Measurements from ENCODE around the gene RSBN1.

RSBN1 gene

GRCh38 chr1:113849072-113849471, 36.8 kb upstream of the RSBN1 start:
- Histone ChIP-seq H3K4me1 (ENCODE audit: control insufficient read depth, insufficient read depth, low read length) (no peaks in the 10 kb centered on the region), H3K36me3 (ENCODE audit: control insufficient read depth, insufficient read depth, low read length) (no peaks in the 10 kb centered on the region), H3K4me3 (ENCODE audit: low read length) (no peak overlapping the region), H3K27ac (ENCODE audit: low read depth, low read length) (no peak overlapping the region), H3K9ac (ENCODE audit: low read length) (no peak overlapping the region), H3K27me3 (ENCODE audit: control insufficient read depth, insufficient read depth, low read length) (no peaks in the 10 kb centered on the region)

GRCh38 chr1:113846391-113847035, 34.2 kb upstream of the RSBN1 start:
- Histone ChIP-seq H3K27me3 (ENCODE audit: control insufficient read depth, insufficient read depth, low read length) (no peaks in the 10 kb centered on the region), H3K4me3 (ENCODE audit: low read length) (no peak overlapping the region), H3K4me1 (ENCODE audit: control insufficient read depth, insufficient read depth, low read length) (no peaks in the 10 kb centered on the region), H3K27ac (ENCODE audit: low read depth, low read length) (no peak overlapping the region), H3K36me3 (ENCODE audit: control insufficient read depth, insufficient read depth, low read length) (no peaks in the 10 kb centered on the region), H3K9ac (ENCODE audit: low read length) (no peak overlapping the region)

GRCh38 chr1:113836534-113836933, 24.3 kb upstream of the RSBN1 start:
- Histone ChIP-seq H3K9ac (ENCODE audit: low read length) (no peak overlapping the region), H3K27me3 (ENCODE audit: control insufficient read depth, insufficient read depth, low read length) (no peaks in the 10 kb centered on the region), H3K4me3 (ENCODE audit: low read length) (no peak overlapping the region), H3K36me3 (ENCODE audit: control insufficient read depth, insufficient read depth, low read length) (no peaks in the 10 kb centered on the region), H3K27ac (ENCODE audit: low read depth, low read length) (no peak overlapping the region), H3K4me1 (ENCODE audit: control insufficient read depth, insufficient read depth, low read length) (no peaks in the 10 kb centered on the region)

GRCh38 chr1:113835686-113836290, 23.5 kb upstream of the RSBN1 start:
- H3K36me3 ChIP-seq (ENCODE audit: control insufficient read depth, insufficient read depth, low read length): no peaks in the 10 kb centered on the region
- no peak overlapping the region for H3K4me3 ChIP-seq (ENCODE audit: low read length)
- H3K9ac ChIP-seq (ENCODE audit: low read length): no peak overlapping the region
- H3K27me3 ChIP-seq (ENCODE audit: control insufficient read depth, insufficient read depth, low read length): no peaks in the 10 kb centered on the region
- no peak overlapping the region for H3K27ac ChIP-seq (ENCODE audit: low read depth, low read length)
- no peaks in the 10 kb centered on the region for H3K4me1 ChIP-seq (ENCODE audit: control insufficient read depth, insufficient read depth, low read length)

GRCh38 chr1:113834716-113835115, 22.4 kb upstream of the RSBN1 start:
- Histone ChIP-seq H3K27me3 (ENCODE audit: control insufficient read depth, insufficient read depth, low read length) (no peaks in the 10 kb centered on the region), H3K4me1 (ENCODE audit: control insufficient read depth, insufficient read depth, low read length) (no peaks in the 10 kb centered on the region), H3K27ac (ENCODE audit: low read depth, low read length) (no peak overlapping the region), H3K9ac (ENCODE audit: low read length) (no peak overlapping the region), H3K4me3 (ENCODE audit: low read length) (no peak overlapping the region), H3K36me3 (ENCODE audit: control insufficient read depth, insufficient read depth, low read length) (no peaks in the 10 kb centered on the region)

GRCh38 chr1:113830039-113830438, 17.8 kb upstream of the RSBN1 start:
- Histone ChIP-seq H3K27ac (ENCODE audit: low read depth, low read length) (no peak overlapping the region), H3K36me3 (ENCODE audit: control insufficient read depth, insufficient read depth, low read length) (no peaks in the 10 kb centered on the region), H3K9ac (ENCODE audit: low read length) (no peak overlapping the region), H3K27me3 (ENCODE audit: control insufficient read depth, insufficient read depth, low read length) (no peaks in the 10 kb centered on the region), H3K4me1 (ENCODE audit: control insufficient read depth, insufficient read depth, low read length) (no peaks in the 10 kb centered on the region), H3K4me3 (ENCODE audit: low read length) (no peak overlapping the region)

GRCh38 chr1:113821916-113822315, 9.6 kb upstream of the RSBN1 start:
- Histone ChIP-seq H3K9ac (ENCODE audit: low read length) (no peak overlapping the region), H3K27ac (ENCODE audit: low read depth, low read length) (no peak overlapping the region), H3K27me3 (ENCODE audit: control insufficient read depth, insufficient read depth, low read length) (no peaks in the 10 kb centered on the region), H3K4me1 (ENCODE audit: control insufficient read depth, insufficient read depth, low read length) (no peaks in the 10 kb centered on the region), H3K4me3 (ENCODE audit: low read length) (no peak overlapping the region), H3K36me3 (ENCODE audit: control insufficient read depth, insufficient read depth, low read length) (no peaks in the 10 kb centered on the region)

GRCh38 chr1:113818578-113818977, 6.3 kb upstream of the RSBN1 start:
- Histone ChIP-seq H3K27me3 (ENCODE audit: control insufficient read depth, insufficient read depth, low read length) (no peaks in the 10 kb centered on the region), H3K27ac (ENCODE audit: low read depth, low read length) (no peak overlapping the region), H3K4me3 (ENCODE audit: low read length) (no peak overlapping the region), H3K9ac (ENCODE audit: low read length) (no peak overlapping the region), H3K36me3 (ENCODE audit: control insufficient read depth, insufficient read depth, low read length) (no peaks in the 10 kb centered on the region), H3K4me1 (ENCODE audit: control insufficient read depth, insufficient read depth, low read length) (no peaks in the 10 kb centered on the region)

- H3K4me3 ChIP-seq (ENCODE audit: low read length): no peak overlapping the region
- no peaks in the 10 kb centered on the region for H3K27me3 ChIP-seq (ENCODE audit: control insufficient read depth, insufficient read depth, low read length)
- H3K27ac ChIP-seq (ENCODE audit: low read depth, low read length): no peak overlapping the region
- H3K4me1 ChIP-seq (ENCODE audit: control insufficient read depth, insufficient read depth, low read length): peaks cover 2% of the 10 kb centered on the region
- no peak overlapping the region for H3K9ac ChIP-seq (ENCODE audit: low read length)
- no peaks in the 10 kb centered on the region for H3K36me3 ChIP-seq (ENCODE audit: control insufficient read depth, insufficient read depth, low read length)
These were observed 942 bp upstream of the RSBN1 start for GRCh38 chr1:113813218-113813617.

- Histone ChIP-seq H3K27me3 (ENCODE audit: control insufficient read depth, insufficient read depth, low read length) (no peaks in the 10 kb centered on the region), H3K36me3 (ENCODE audit: control insufficient read depth, insufficient read depth, low read length) (no peaks in the 10 kb centered on the region), H3K4me1 (ENCODE audit: control insufficient read depth, insufficient read depth, low read length) (peaks cover 2% of the 10 kb centered on the region), H3K27ac (ENCODE audit: low read depth, low read length) (peak overlapping the region; percentile 76), H3K4me3 (ENCODE audit: low read length) (peak overlapping the region; percentile 63), H3K9ac (ENCODE audit: low read length) (no peak overlapping the region)
These were observed 422 bp upstream of the RSBN1 start for GRCh38 chr1:113812661-113813135.

GRCh38 chr1:113811156-113811887, 954 bp downstream of the RSBN1 start:
- H3K27me3 ChIP-seq (ENCODE audit: control insufficient read depth, insufficient read depth, low read length): no peaks in the 10 kb centered on the region
- no peaks in the 10 kb centered on the region for H3K36me3 ChIP-seq (ENCODE audit: control insufficient read depth, insufficient read depth, low read length)
- H3K9ac ChIP-seq (ENCODE audit: low read length): peak overlapping the region; percentile 77
- peak overlapping the region; percentile 93 for H3K4me3 ChIP-seq (ENCODE audit: low read length)
- H3K4me1 ChIP-seq (ENCODE audit: control insufficient read depth, insufficient read depth, low read length): peaks cover 2% of the 10 kb centered on the region
- peak overlapping the region; percentile 93 for H3K27ac ChIP-seq (ENCODE audit: low read depth, low read length)

GRCh38 chr1:113809670-113810602, 2.3 kb downstream of the RSBN1 start:
- Histone ChIP-seq H3K9ac (ENCODE audit: low read length) (no peak overlapping the region), H3K27me3 (ENCODE audit: control insufficient read depth, insufficient read depth, low read length) (no peaks in the 10 kb centered on the region), H3K27ac (ENCODE audit: low read depth, low read length) (peak overlapping the region; percentile 58), H3K36me3 (ENCODE audit: control insufficient read depth, insufficient read depth, low read length) (no peaks in the 10 kb centered on the region), H3K4me1 (ENCODE audit: control insufficient read depth, insufficient read depth, low read length) (peaks cover 2% of the 10 kb centered on the region), H3K4me3 (ENCODE audit: low read length) (peak overlapping the region; percentile 93)

Measured in rectal smooth muscle tissue (tissue), 1 donor.